ENCODE data around the gene PPARGC1A.

Gene PPARGC1A

GRCh38 chr4:23750125-23750524 is 139.7 kb downstream of the PPARGC1A start:
- no peak for TF ChIP-seq CTCF (conservative IDR thresholded peaks at IDR 0.05; ENCODE audit: low read depth, low read length)
- no peak for DNase-seq (ENCODE audit: low read depth)
- no peak overlapping the region for H3K4me3 ChIP-seq (ENCODE audit: low read depth, low read length)

GRCh38 chr4:23747281-23747735 is 142.5 kb downstream of the PPARGC1A start:
- DNase-seq (ENCODE audit: low read depth): no peak
- H3K4me3 ChIP-seq (ENCODE audit: low read depth, low read length): no peak overlapping the region
- no peak for TF ChIP-seq CTCF (conservative IDR thresholded peaks at IDR 0.05; ENCODE audit: low read depth, low read length)

- no peak for DNase-seq (ENCODE audit: low read depth)
- H3K4me3 ChIP-seq (ENCODE audit: low read depth, low read length): no peak overlapping the region
- no peak for TF ChIP-seq CTCF (conservative IDR thresholded peaks at IDR 0.05; ENCODE audit: low read depth, low read length)
Observed at GRCh38 chr4:23746672-23747071, 143.2 kb downstream of the PPARGC1A start.

- H3K4me3 ChIP-seq (ENCODE audit: low read depth, low read length): no peak overlapping the region
- no peak for DNase-seq (ENCODE audit: low read depth)
- TF ChIP-seq CTCF (conservative IDR thresholded peaks at IDR 0.05; ENCODE audit: low read depth, low read length): no peak
Observed at GRCh38 chr4:23746027-23746426, 143.8 kb downstream of the PPARGC1A start.

GRCh38 chr4:23745377-23745776 is 144.5 kb downstream of the PPARGC1A start:
- DNase-seq (ENCODE audit: low read depth): no peak
- no peak overlapping the region for H3K4me3 ChIP-seq (ENCODE audit: low read depth, low read length)
- TF ChIP-seq CTCF (conservative IDR thresholded peaks at IDR 0.05; ENCODE audit: low read depth, low read length): no peak

All from choroid plexus epithelial cell (primary cell).